ENCODE measurements around the gene DBN1.

DNA sequence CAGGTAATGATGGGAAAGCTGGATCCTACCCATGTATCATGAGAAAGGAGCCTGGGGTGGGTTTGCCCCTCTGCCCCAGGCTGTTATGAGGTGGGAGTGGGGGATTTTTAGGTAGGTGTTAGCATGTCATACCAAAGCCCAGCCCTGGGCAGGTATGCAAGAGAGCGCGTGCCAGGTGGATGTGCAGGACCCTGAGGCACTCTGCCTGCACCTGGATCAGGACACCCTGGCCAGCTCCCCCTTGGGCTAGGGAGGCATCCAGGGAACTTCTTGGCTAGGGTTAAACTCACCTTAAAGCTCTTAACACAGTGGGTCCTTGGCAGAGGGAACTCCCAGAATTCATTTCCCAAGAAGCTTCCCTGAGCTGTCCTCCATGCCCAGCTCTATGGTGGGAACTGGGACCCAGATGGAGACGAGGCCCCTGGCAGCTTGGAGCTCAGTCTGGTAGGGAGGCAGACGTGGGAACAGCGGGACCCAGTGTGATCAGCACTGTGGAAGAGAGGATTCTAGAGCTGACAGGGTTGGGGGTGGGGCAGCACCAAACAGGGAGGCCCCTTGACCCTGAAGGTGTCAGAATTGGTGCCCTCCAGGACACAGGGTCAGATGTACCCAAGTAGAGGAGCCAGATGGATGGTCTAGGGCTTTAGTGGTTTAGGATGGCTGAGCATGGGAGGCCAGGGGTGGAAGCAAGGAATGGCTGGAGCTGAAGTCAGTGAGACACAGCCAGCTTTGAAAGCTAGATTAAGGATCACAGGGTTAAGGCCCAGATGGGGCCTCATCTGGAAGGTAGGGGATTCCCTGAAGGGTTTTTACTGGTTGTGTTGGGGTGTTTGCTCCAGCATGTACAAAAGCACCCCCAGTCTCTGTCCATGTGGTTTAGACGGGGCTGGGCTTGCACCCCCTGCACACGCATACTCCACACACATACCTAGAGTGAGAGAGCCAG is 29.1 kb downstream of the DBN1 start:
- TF ChIP-seq CTCF (IDR thresholded peaks at IDR 0.05) = no peak
- no peak for TF ChIP-seq POLR2A (IDR thresholded peaks at IDR 0.05)
